WI38 (cell line): ENCODE results near the gene MDFI.
A peak's percentile ranks its signal among the peaks of the same experiment; 100 is the strongest.

ENCODE experiments used
- H3K4me3 ChIP-seq: 2 replicates; pipeline ENCODE4 v1.5.1; 2011; ENCODE audit warnings: low read depth, mild to moderate bottlenecking, control low read depth, low read length
- CTCF ChIP-seq: IDR thresholded peaks from 2 replicates; pipeline ENCODE4 v1.5.1; 2012; ENCODE audit warnings: low read depth, mild to moderate bottlenecking, control low read depth, low read length

MDFI gene, protein sequence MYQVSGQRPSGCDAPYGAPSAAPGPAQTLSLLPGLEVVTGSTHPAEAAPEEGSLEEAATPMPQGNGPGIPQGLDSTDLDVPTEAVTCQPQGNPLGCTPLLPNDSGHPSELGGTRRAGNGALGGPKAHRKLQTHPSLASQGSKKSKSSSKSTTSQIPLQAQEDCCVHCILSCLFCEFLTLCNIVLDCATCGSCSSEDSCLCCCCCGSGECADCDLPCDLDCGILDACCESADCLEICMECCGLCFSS

GRCh38 chr6:41638002-41638934 is at the start of gene MDFI:
Gene MDFI (plus strand): TSS chr6:41638468. CDS start chr6:41638750, 282 bp downstream.
- TF ChIP-seq CTCF: no peak
- no peak within 1 kb of the TSS for H3K4me3 ChIP-seq

DNA sequence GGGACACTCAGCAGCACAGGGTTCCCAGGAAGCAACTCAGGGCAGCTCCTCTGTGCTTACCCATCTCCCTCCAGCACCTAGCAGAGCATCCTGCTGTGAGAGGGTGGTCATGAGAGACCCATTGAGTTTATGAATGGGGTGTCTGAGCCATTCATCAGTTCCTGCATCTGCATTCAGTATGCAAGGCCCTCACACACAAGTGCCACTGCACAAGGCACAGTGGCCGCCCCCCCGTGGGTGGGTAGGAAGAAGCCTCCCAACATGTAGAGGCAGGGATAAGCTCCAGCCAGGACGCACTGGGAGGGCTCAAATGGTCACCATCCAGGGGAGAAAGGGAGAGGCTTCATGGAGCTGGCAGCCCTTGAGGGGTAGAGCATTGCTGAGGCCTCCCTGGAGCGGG is 49.0 kb upstream of the MDFI start:
- H3K4me3 ChIP-seq: no peak overlapping the region
- TF ChIP-seq CTCF: no peak

- no peak overlapping the region for H3K4me3 ChIP-seq
- TF ChIP-seq CTCF: no peak
Observed at GRCh38 chr6:41589636-41590622, 48.3 kb upstream of the MDFI start.

GRCh38 chr6:41591122-41591521 is 47.1 kb upstream of the MDFI start:
- TF ChIP-seq CTCF: no peak
- H3K4me3 ChIP-seq: no peak overlapping the region

- H3K4me3 ChIP-seq: no peak overlapping the region
- peak; percentile 88 for TF ChIP-seq CTCF
Observed at GRCh38 chr6:41591859-41592502, 46.3 kb upstream of the MDFI start.

GRCh38 chr6:41593406-41593805 is 44.9 kb upstream of the MDFI start:
- no peak overlapping the region for H3K4me3 ChIP-seq
- no peak for TF ChIP-seq CTCF
